GM23338 (cell line): ENCODE measurements around the gene PROSER2. TPM values are rescaled to one million over a fixed set of nuclear protein-coding genes. Genes with fewer than 3 reads are reported as not detected.

ENCODE experiments used
- ATAC-seq: fragments of 200-7000 bp; cut with Tn5 transposase; 3 replicates; pipeline ENCODE4 v1.9.1; 2020
- DNase-seq: peaks from one replicate; pipeline ENCODE4 v3.0.0-alpha.2; 2015; ENCODE audit warnings: low spot score
- H2AFZ ChIP-seq: fragments of 200-600 bp; sonication (generic); 2 replicates; pipeline ENCODE4 v1.8.0; 2016; ENCODE audit warnings: antibody characterized with exemption, mild to moderate bottlenecking, moderate library complexity
- H3F3A ChIP-seq: fragments of 200-600 bp; sonication (generic); replicated peaks from 2 replicates; pipeline ENCODE4 v1.8.0; 2017; ENCODE audit warnings: antibody characterized with exemption, mixed run types, low read depth
- H3K27ac ChIP-seq: fragments of 200-600 bp; sonication (generic); 2 replicates; pipeline ENCODE4 v1.6.1; 2016; ENCODE audit warnings: low read depth
- H3K27me3 ChIP-seq: fragments of 200-600 bp; sonication (generic); 2 replicates; pipeline ENCODE4 v1.8.0; 2016; ENCODE audit warnings: mild to moderate bottlenecking, mixed run types, moderate library complexity; ENCODE audit not compliant: insufficient read depth
- H3K36me3 ChIP-seq: fragments of 200-600 bp; sonication (generic); 2 replicates; pipeline ENCODE4 v1.8.0; 2016; ENCODE audit warnings: mild to moderate bottlenecking; ENCODE audit not compliant: insufficient read depth
- H3K4me1 ChIP-seq: fragments of 200-600 bp; sonication (generic); 2 replicates; pipeline ENCODE4 v1.8.0; 2016; ENCODE audit warnings: mild to moderate bottlenecking, moderate library complexity; ENCODE audit not compliant: insufficient read depth
- H3K4me2 ChIP-seq: fragments of 200-600 bp; sonication (generic); 2 replicates; pipeline ENCODE4 v1.7.1; 2017; ENCODE audit warnings: mixed run types
- H3K4me3 ChIP-seq: fragments of 200-600 bp; sonication (generic); 2 replicates; pipeline ENCODE4 v1.6.1; 2016; ENCODE audit warnings: mixed run types
- H3K79me2 ChIP-seq: fragments of 200-600 bp; sonication (generic); replicated peaks from 2 replicates; pipeline ENCODE4 v1.8.0; 2017; ENCODE audit warnings: mild to moderate bottlenecking; ENCODE audit not compliant: insufficient read depth
- H3K9me2 ChIP-seq: fragments of 200-600 bp; sonication (generic); 2 replicates; pipeline ENCODE4 v1.8.0; 2017; ENCODE audit not compliant: insufficient read depth
- H4K20me1 ChIP-seq: fragments of 200-600 bp; sonication (generic); replicated peaks from 2 replicates; pipeline ENCODE4 v1.8.0; 2017; ENCODE audit warnings: mild to moderate bottlenecking; ENCODE audit not compliant: insufficient read depth
- H3K27ac Mint-ChIP-seq: 2 replicates; pipeline ENCODE4 v1.8.0; 2020; ENCODE audit warnings: inconsistent platforms, mild to moderate bottlenecking, moderate library complexity, mixed read lengths
- H3K27me3 Mint-ChIP-seq: 3 replicates; pipeline ENCODE4 v1.8.0; 2022; ENCODE audit warnings: low read depth, mild to moderate bottlenecking, moderate library complexity, mixed read lengths, inconsistent platforms; ENCODE audit not compliant: insufficient read depth, poor library complexity
- H3K36me3 Mint-ChIP-seq: 3 replicates; pipeline ENCODE4 v1.8.0; 2021; ENCODE audit warnings: low read depth, mild to moderate bottlenecking, inconsistent platforms, moderate library complexity, mixed read lengths
- H3K4me1 Mint-ChIP-seq: 3 replicates; pipeline ENCODE4 v1.8.0; 2020; ENCODE audit warnings: mild to moderate bottlenecking, inconsistent platforms, mixed read lengths
- H3K4me3 Mint-ChIP-seq: 3 replicates; pipeline ENCODE4 v1.8.0; 2021; ENCODE audit warnings: moderate library complexity, mild to moderate bottlenecking, inconsistent platforms, mixed read lengths
- H3K9me3 Mint-ChIP-seq: 3 replicates; pipeline ENCODE4 v1.8.0; 2020; ENCODE audit warnings: moderate library complexity, mild to moderate bottlenecking, inconsistent platforms, mixed read lengths
- ETS1 ChIP-seq: IDR thresholded peaks from 2 replicates; pipeline ENCODE4 v1.6.1; 2016; ENCODE audit warnings: antibody characterized with exemption
- JUNB ChIP-seq: IDR thresholded peaks from one replicate; pipeline ENCODE4 v1.6.1; 2016; ENCODE audit warnings: antibody characterized with exemption; ENCODE audit not compliant: unreplicated experiment
- NANOG ChIP-seq: IDR thresholded peaks from 2 replicates; pipeline ENCODE4 v1.6.1; 2016; ENCODE audit warnings: antibody characterized with exemption, borderline replicate concordance
- POLR2AphosphoS5 ChIP-seq: IDR thresholded peaks from 2 replicates; pipeline ENCODE4 v1.6.1; 2016; ENCODE audit warnings: antibody characterized with exemption, low read depth
- STAT1 ChIP-seq: IDR thresholded peaks from one replicate; pipeline ENCODE4 v1.6.1; 2016; ENCODE audit warnings: antibody characterized with exemption; ENCODE audit not compliant: unreplicated experiment
- ZNF331 ChIP-seq: fragments of 250-450 bp; sonication (Bioruptor Pico); IDR thresholded peaks from 2 replicates; pipeline ENCODE4 v1.5.0; 2020; ENCODE audit warnings: low read depth, mild to moderate bottlenecking, moderate library complexity
- polyA plus RNA-seq: library from polyadenylated mRNA; unstranded; fragments of >200 nt; fragmentation: Nextera tagmentation; extraction: Ambion mirVana; gene quantifications from 2 replicates; pipeline ENCODE4 v1.2.1, GENCODE V29; 2016
- total RNA-seq: library from RNA; depleted of rRNA; stranded (reverse); fragments of >200 nt; shearing (Covaris generic); gene quantifications from 2 replicates; pipeline ENCODE4 v1.2.3, GENCODE V29; 2014
- TF ChIP-seq, protein P1 (sequence below): IDR thresholded peaks from one replicate; pipeline ENCODE4 v1.6.1; 2018; ENCODE audit warnings: antibody characterized with exemption; ENCODE audit not compliant: unreplicated experiment
- TF ChIP-seq, protein P2 (sequence below): fragments of 250-450 bp; sonication (Bioruptor Pico); IDR thresholded peaks from 2 replicates; pipeline ENCODE4 v1.5.0; 2020; ENCODE audit warnings: mild to moderate bottlenecking, moderate library complexity
- TF ChIP-seq, protein P3 (sequence below), 2 experiments: fragments of 200-600 bp in 1 of 2; sonication (generic) in 1 of 2; conservative IDR thresholded peaks; 2 replicates each; pipeline versions ENCODE4 v1.5.1 to v1.6.1; 2016 to 2017; ENCODE audit warnings: antibody characterized with exemption in 2 of 2, low read depth in 2 of 2, mild to moderate bottlenecking in 2 of 2, moderate library complexity in 1 of 2

The PROSER2 gene
- total and polyA plus RNA-seq, 2 experiments from 2014 or later: 4.2 to 10.8 TPM

GRCh38 chr10:11798845-11799735 lies 24.1 kb upstream of the PROSER2 start:
- ATAC-seq: peak; percentile 84
- Histone ChIP-seq H3F3A (no peaks in the 10 kb centered on the region), H3K27ac (peak overlapping the region; percentile 41), H2AFZ (peak overlapping the region; percentile 83), H3K27me3 (no peaks in the 10 kb centered on the region), H3K9me2 (no peaks in the 10 kb centered on the region), H3K79me2 (no peaks in the 10 kb centered on the region), H3K36me3 (no peaks in the 10 kb centered on the region), H3K4me1 (no peaks in the 10 kb centered on the region), H3K4me2 (no peak overlapping the region), H3K4me3 (no peak overlapping the region), H4K20me1 (no peaks in the 10 kb centered on the region)
- peaks cover 9% of the 10 kb centered on the region; the same call in 1 of the 3 replicates for H3K9me3 Mint-ChIP-seq
- DNase-seq: peak; percentile 65
- H3K27me3 Mint-ChIP-seq: peaks cover 7% of the 10 kb centered on the region
- H3K4me1 Mint-ChIP-seq: peaks cover 19% of the 10 kb centered on the region
- H3K4me3 Mint-ChIP-seq: no peak overlapping the region
- TF ChIP-seq POLR2AphosphoS5 (no peak), NANOG (no peak), ZNF331 (CRISPR knock-in tag) (no peak), STAT1 (no peak), JUNB (no peak), ETS1 (no peak)
- TF ChIP-seq, protein P1, sequence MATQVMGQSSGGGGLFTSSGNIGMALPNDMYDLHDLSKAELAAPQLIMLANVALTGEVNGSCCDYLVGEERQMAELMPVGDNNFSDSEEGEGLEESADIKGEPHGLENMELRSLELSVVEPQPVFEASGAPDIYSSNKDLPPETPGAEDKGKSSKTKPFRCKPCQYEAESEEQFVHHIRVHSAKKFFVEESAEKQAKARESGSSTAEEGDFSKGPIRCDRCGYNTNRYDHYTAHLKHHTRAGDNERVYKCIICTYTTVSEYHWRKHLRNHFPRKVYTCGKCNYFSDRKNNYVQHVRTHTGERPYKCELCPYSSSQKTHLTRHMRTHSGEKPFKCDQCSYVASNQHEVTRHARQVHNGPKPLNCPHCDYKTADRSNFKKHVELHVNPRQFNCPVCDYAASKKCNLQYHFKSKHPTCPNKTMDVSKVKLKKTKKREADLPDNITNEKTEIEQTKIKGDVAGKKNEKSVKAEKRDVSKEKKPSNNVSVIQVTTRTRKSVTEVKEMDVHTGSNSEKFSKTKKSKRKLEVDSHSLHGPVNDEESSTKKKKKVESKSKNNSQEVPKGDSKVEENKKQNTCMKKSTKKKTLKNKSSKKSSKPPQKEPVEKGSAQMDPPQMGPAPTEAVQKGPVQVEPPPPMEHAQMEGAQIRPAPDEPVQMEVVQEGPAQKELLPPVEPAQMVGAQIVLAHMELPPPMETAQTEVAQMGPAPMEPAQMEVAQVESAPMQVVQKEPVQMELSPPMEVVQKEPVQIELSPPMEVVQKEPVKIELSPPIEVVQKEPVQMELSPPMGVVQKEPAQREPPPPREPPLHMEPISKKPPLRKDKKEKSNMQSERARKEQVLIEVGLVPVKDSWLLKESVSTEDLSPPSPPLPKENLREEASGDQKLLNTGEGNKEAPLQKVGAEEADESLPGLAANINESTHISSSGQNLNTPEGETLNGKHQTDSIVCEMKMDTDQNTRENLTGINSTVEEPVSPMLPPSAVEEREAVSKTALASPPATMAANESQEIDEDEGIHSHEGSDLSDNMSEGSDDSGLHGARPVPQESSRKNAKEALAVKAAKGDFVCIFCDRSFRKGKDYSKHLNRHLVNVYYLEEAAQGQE: no peak
- TF ChIP-seq, protein P2, sequence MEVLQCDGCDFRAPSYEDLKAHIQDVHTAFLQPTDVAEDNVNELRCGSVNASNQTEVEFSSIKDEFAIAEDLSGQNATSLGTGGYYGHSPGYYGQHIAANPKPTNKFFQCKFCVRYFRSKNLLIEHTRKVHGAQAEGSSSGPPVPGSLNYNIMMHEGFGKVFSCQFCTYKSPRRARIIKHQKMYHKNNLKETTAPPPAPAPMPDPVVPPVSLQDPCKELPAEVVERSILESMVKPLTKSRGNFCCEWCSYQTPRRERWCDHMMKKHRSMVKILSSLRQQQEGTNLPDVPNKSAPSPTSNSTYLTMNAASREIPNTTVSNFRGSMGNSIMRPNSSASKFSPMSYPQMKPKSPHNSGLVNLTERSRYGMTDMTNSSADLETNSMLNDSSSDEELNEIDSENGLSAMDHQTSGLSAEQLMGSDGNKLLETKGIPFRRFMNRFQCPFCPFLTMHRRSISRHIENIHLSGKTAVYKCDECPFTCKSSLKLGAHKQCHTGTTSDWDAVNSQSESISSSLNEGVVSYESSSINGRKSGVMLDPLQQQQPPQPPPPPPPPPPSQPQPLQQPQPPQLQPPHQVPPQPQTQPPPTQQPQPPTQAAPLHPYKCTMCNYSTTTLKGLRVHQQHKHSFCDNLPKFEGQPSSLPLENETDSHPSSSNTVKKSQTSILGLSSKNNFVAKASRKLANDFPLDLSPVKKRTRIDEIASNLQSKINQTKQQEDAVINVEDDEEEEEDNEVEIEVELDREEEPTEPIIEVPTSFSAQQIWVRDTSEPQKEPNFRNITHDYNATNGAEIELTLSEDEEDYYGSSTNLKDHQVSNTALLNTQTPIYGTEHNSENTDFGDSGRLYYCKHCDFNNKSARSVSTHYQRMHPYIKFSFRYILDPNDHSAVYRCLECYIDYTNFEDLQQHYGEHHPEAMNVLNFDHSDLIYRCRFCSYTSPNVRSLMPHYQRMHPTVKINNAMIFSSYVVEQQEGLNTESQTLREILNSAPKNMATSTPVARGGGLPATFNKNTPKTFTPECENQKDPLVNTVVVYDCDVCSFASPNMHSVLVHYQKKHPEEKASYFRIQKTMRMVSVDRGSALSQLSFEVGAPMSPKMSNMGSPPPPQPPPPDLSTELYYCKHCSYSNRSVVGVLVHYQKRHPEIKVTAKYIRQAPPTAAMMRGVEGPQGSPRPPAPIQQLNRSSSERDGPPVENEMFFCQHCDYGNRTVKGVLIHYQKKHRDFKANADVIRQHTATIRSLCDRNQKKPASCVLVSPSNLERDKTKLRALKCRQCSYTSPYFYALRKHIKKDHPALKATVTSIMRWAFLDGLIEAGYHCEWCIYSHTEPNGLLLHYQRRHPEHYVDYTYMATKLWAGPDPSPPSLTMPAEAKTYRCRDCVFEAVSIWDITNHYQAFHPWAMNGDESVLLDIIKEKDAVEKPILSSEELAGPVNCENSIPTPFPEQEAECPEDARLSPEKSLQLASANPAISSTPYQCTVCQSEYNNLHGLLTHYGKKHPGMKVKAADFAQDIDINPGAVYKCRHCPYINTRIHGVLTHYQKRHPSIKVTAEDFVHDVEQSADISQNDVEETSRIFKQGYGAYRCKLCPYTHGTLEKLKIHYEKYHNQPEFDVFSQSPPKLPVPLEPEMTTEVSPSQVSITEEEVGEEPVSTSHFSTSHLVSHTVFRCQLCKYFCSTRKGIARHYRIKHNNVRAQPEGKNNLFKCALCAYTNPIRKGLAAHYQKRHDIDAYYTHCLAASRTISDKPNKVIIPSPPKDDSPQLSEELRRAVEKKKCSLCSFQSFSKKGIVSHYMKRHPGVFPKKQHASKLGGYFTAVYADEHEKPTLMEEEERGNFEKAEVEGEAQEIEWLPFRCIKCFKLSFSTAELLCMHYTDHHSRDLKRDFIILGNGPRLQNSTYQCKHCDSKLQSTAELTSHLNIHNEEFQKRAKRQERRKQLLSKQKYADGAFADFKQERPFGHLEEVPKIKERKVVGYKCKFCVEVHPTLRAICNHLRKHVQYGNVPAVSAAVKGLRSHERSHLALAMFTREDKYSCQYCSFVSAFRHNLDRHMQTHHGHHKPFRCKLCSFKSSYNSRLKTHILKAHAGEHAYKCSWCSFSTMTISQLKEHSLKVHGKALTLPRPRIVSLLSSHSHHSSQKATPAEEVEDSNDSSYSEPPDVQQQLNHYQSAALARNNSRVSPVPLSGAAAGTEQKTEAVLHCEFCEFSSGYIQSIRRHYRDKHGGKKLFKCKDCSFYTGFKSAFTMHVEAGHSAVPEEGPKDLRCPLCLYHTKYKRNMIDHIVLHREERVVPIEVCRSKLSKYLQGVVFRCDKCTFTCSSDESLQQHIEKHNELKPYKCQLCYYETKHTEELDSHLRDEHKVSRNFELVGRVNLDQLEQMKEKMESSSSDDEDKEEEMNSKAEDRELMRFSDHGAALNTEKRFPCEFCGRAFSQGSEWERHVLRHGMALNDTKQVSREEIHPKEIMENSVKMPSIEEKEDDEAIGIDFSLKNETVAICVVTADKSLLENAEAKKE: no peak
- TF ChIP-seq, protein P3, sequence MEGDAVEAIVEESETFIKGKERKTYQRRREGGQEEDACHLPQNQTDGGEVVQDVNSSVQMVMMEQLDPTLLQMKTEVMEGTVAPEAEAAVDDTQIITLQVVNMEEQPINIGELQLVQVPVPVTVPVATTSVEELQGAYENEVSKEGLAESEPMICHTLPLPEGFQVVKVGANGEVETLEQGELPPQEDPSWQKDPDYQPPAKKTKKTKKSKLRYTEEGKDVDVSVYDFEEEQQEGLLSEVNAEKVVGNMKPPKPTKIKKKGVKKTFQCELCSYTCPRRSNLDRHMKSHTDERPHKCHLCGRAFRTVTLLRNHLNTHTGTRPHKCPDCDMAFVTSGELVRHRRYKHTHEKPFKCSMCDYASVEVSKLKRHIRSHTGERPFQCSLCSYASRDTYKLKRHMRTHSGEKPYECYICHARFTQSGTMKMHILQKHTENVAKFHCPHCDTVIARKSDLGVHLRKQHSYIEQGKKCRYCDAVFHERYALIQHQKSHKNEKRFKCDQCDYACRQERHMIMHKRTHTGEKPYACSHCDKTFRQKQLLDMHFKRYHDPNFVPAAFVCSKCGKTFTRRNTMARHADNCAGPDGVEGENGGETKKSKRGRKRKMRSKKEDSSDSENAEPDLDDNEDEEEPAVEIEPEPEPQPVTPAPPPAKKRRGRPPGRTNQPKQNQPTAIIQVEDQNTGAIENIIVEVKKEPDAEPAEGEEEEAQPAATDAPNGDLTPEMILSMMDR (conservative IDR thresholded peaks at IDR 0.05; ENCODE audit: low read depth in 2 of 2): no peak
- peak overlapping the region; percentile 42 for H3K27ac Mint-ChIP-seq
- H3K36me3 Mint-ChIP-seq: no peaks in the 10 kb centered on the region
